B cell (primary cell): ENCODE measurements around the gene CYP27B1. TPM values are rescaled to one million over a fixed set of nuclear protein-coding genes. Genes with fewer than 3 reads are reported as not detected.

Source experiments
- ATAC-seq: fragments of 200-7000 bp; cut with Tn5 transposase; one replicate; pipeline ENCODE4 v1.10.0; 2021; ENCODE audit warnings: low read depth, mild to moderate bottlenecking, moderate number of reproducible peaks, moderate library complexity
- CTCF ChIA-PET: fragments of 350-600 bp; sonication (Branson Sonifier 250); formaldehyde crosslinking; loops from one replicate; lab custom pipeline; 2021; ENCODE audit warnings: antibody characterized with exemption, inconsistent platforms; lab: Charles Lee
- POLR2A ChIA-PET: fragments of 350-600 bp; sonication (Branson Sonifier 250); formaldehyde crosslinking; loops from one replicate; lab custom pipeline; 2021; ENCODE audit warnings: antibody characterized with exemption; lab: Charles Lee
- DNase-seq: peaks from one replicate; pipeline ENCODE4 v3.0.0; 2013
- H2AFZ ChIP-seq: 2 replicates; pipeline ENCODE4 v1.6.1; 2012; ENCODE audit warnings: mild to moderate bottlenecking, low read depth, low read length; ENCODE audit not compliant: insufficient read depth, poor library complexity, severe bottlenecking
- H3K27ac ChIP-seq, 2 donors: 1 replicate in 1 of 2; 2 replicates in 1 of 2; pipeline ENCODE4 v1.5.1; 2012 to 2013; ENCODE audit warnings: low read length in 2 of 2, mild to moderate bottlenecking in 2 of 2, moderate library complexity in 1 of 2
- H3K27me3 ChIP-seq, 4 experiments: fragments of 200-600 bp in 1 of 4; sonication (generic) in 1 of 4; replicated peaks in 1 of 4; 1 replicate in 2 of 4; 2 replicates in 2 of 4; pipeline versions ENCODE4 v1.6.1 to v1.7.0; 2013 to 2016; ENCODE audit warnings: low read length in 3 of 4, mild to moderate bottlenecking in 2 of 4, mixed read lengths in 1 of 4, moderate library complexity in 1 of 4; ENCODE audit not compliant: insufficient read depth in 4 of 4, control insufficient read depth in 3 of 4; ENCODE audit errors: control extremely low read depth in 1 of 4
- H3K36me3 ChIP-seq, 2 experiments: replicated peaks in 1 of 2; 1 replicate in 1 of 2; 2 replicates in 1 of 2; pipeline versions ENCODE4 v1.6.1 to v1.7.1; 2013; ENCODE audit warnings: low read length in 1 of 2; ENCODE audit not compliant: insufficient read depth in 2 of 2, control insufficient read depth in 1 of 2; ENCODE audit errors: control extremely low read depth in 1 of 2, extremely low read depth in 1 of 2
- H3K4me1 ChIP-seq, 2 donors: fragments of 200-600 bp in 1 of 2; sonication (generic) in 1 of 2; 1 replicate in 1 of 2; 2 replicates in 1 of 2; pipeline versions ENCODE4 v1.5.1 to v1.6.1; 2013 to 2017; ENCODE audit warnings: low read length in 2 of 2; ENCODE audit not compliant: control insufficient read depth in 2 of 2, insufficient read depth in 2 of 2
- H3K4me2 ChIP-seq: replicated peaks from 2 replicates; pipeline ENCODE3; 2012; ENCODE audit warnings: mild to moderate bottlenecking, low read depth, low read length; ENCODE audit not compliant: poor library complexity, severe bottlenecking
- H3K4me3 ChIP-seq, 5 experiments: fragments of 200-600 bp in 1 of 5; sonication (generic) in 1 of 5; 1 replicate in 3 of 5; 2 replicates in 2 of 5; pipeline versions ENCODE4 v1.5.1 to v1.7.0; 2011 to 2016; ENCODE audit warnings: low read length in 4 of 5, mild to moderate bottlenecking in 4 of 5, low read depth in 2 of 5, control low read depth in 1 of 5, moderate library complexity in 1 of 5; ENCODE audit not compliant: insufficient read depth in 1 of 5; ENCODE audit errors: control extremely low read depth in 1 of 5, extremely low read depth in 1 of 5
- H3K79me2 ChIP-seq: fragments of 200-600 bp; sonication (generic); one replicate; pipeline ENCODE4 v1.6.0; 2016; ENCODE audit warnings: low read length; ENCODE audit not compliant: control insufficient read depth, insufficient read depth
- H3K9ac ChIP-seq: fragments of 200-600 bp; sonication (generic); 2 replicates; pipeline ENCODE4 v1.6.1; 2017; ENCODE audit warnings: mild to moderate bottlenecking, low read length, moderate library complexity
- H3K9me3 ChIP-seq, 3 donors: one replicate each; pipeline versions ENCODE4 v1.6.1 to v1.7.1; 2013; ENCODE audit warnings: low read length in 2 of 3; ENCODE audit not compliant: control insufficient read depth in 2 of 3, insufficient read depth in 1 of 3; ENCODE audit errors: control extremely low read depth in 1 of 3
- H4K20me1 ChIP-seq: 2 replicates; pipeline ENCODE4 v1.6.0; 2012; ENCODE audit warnings: mild to moderate bottlenecking, low read length; ENCODE audit not compliant: insufficient read depth, control insufficient read depth, poor library complexity, severe bottlenecking
- H3K27ac Mint-ChIP-seq: one replicate; pipeline ENCODE4 v1.8.0; 2021; ENCODE audit warnings: mixed read lengths
- H3K27me3 Mint-ChIP-seq: one replicate; pipeline ENCODE4 v1.8.0; 2021; ENCODE audit warnings: mixed read lengths
- H3K4me1 Mint-ChIP-seq: one replicate; pipeline ENCODE4 v1.8.0; 2021; ENCODE audit warnings: mixed read lengths
- H3K4me3 Mint-ChIP-seq: one replicate; pipeline ENCODE4 v1.8.0; 2021; ENCODE audit warnings: mixed read lengths
- H3K9me3 Mint-ChIP-seq: one replicate; pipeline ENCODE4 v1.8.0; 2022; ENCODE audit warnings: mixed read lengths; ENCODE audit not compliant: insufficient read depth
- CTCF ChIP-seq: fragments of 200-600 bp; IDR thresholded peaks from one replicate; pipeline ENCODE4 v1.8.0; 2022; ENCODE audit warnings: antibody characterized with exemption, mild to moderate bottlenecking
- EZH2 ChIP-seq: IDR thresholded peaks from 2 replicates; pipeline ENCODE4 v1.6.1; 2012; ENCODE audit warnings: borderline replicate concordance, low read depth, mild to moderate bottlenecking, moderate library complexity, low read length; ENCODE audit not compliant: insufficient read depth, poor library complexity, severe bottlenecking
- WGBS: methylation state at CpG from one replicate; pipeline ENCODE4 v1.1.5; 2013; ENCODE audit warnings: missing lambda C conversion rate; ENCODE audit not compliant: insufficient coverage; 5-methylcytosine and 5-hydroxymethylcytosine counted together
- intact Hi-C: fragments of 100-400 bp; cut with micrococcal nuclease; formaldehyde crosslinking; loops from one replicate; pipeline ENCODE4 v1.10.0; 2022
- polyA plus RNA-seq: library from polyadenylated mRNA; depleted of rRNA; stranded (reverse); fragments of >200 nt; gene quantifications from 2 replicates; pipeline ENCODE4 v1.2.3, GENCODE V29; 2012
- total RNA-seq, 2 donors: library from RNA; stranded (reverse); fragments of 120-200 nt in 1 of 2; gene quantifications; 1 replicate in 1 of 2; 2 replicates in 1 of 2; pipeline versions ENCODE4 v1.2.3 to v1.2.4, GENCODE V29; 2013 to 2022

The CYP27B1 gene
- total and polyA plus RNA-seq, 2 donors (not counting 1 experiment from before 2014, with no cell fraction given) = 0.66 to 0.79 TPM

- ATAC-seq = no peak
- Histone ChIP-seq H3K4me1 (peaks cover 18 to 35% of the 10 kb centered on the region in 2 donors), H3K36me3 (peaks cover 1 to 41% of the 10 kb centered on the region in 2 experiments), H3K27me3 (peaks cover 0 to 6% (median 2%) of the 10 kb centered on the region in 4 experiments), H3K9me3 (no peaks in the 10 kb centered on the region), H3K4me2 (no peak overlapping the region), H3K4me3 (no peak overlapping the region), H4K20me1 (peaks cover 75% of the 10 kb centered on the region), H3K27ac (no peak overlapping the region), H3K79me2 (peaks cover 56% of the 10 kb centered on the region), H3K9ac (no peak overlapping the region), H2AFZ (no peak overlapping the region)
- CTCF ChIA-PET = interaction anchor here (0.7 to 2.1 kb wide), 13 partner anchors 8 to 145 kb away, joined by 3 to 9 read pairs (median 5); partner anchors contain the start of genes EEF1AKMT3 and METTL1
- Mint-ChIP-seq H3K9me3 (no peaks in the 10 kb centered on the region), H3K4me3 (no peak overlapping the region), H3K27me3 (peaks cover 7% of the 10 kb centered on the region), H3K27ac (no peak overlapping the region), H3K4me1 (peaks cover 40% of the 10 kb centered on the region)
- DNase-seq = peak; percentile 56
- intact Hi-C loops = loop anchor here (5.0 to 10.0 kb wide), 5 partner anchors 73 to 675 kb away; partner anchors contain the start of genes CTDSP2, GLI1, INHBE and MARS1
- TF ChIP-seq CTCF (peak; percentile 71), EZH2 (no peak)
- POLR2A ChIA-PET = interaction anchor here (0.5 to 1.6 kb wide), 2 partner anchors 13 to 15 kb away, joined by 4 to 5 read pairs; partner anchors contain the start of genes EEF1AKMT3 and METTL1
- 50% methylated on average over 2 of the region's 3 CpGs for WGBS
These were observed 7.4 kb downstream of the CYP27B1 start for GRCh38 chr12:57759360-57759980.
